IPS-NIHi11 (cell line): ENCODE results near the gene DPH6.
"Not testable (repeated sequence)": the region's sequence is repeated elsewhere in the genome, so short reads cannot be mapped to it uniquely, and the experiment has no call there.

ENCODE experiments used
- DNase-seq: peaks from one replicate; pipeline ENCODE4 v3.0.0; 2012; ENCODE audit warnings: mixed read lengths, low spot score

DPH6 gene

DNA sequence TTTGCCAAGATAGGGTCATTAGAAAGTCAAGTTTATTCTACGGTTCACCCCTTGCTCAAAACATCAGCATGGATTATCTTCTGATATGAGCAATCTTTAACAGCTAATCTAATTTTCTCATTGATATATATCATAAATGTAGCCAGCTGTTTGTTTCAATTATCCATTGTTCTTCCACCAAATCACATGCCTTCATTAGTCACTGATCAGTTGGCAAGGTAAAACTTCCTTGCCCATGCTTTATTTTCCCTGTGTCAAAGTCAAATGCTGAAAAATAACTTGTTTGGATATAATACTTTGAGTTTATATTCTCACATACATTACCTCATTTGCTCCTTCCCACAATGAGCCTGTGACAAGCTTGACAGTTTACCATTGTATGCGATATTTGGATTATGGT, 60.6 kb downstream of the DPH6 start:
- no peak for DNase-seq

DNA sequence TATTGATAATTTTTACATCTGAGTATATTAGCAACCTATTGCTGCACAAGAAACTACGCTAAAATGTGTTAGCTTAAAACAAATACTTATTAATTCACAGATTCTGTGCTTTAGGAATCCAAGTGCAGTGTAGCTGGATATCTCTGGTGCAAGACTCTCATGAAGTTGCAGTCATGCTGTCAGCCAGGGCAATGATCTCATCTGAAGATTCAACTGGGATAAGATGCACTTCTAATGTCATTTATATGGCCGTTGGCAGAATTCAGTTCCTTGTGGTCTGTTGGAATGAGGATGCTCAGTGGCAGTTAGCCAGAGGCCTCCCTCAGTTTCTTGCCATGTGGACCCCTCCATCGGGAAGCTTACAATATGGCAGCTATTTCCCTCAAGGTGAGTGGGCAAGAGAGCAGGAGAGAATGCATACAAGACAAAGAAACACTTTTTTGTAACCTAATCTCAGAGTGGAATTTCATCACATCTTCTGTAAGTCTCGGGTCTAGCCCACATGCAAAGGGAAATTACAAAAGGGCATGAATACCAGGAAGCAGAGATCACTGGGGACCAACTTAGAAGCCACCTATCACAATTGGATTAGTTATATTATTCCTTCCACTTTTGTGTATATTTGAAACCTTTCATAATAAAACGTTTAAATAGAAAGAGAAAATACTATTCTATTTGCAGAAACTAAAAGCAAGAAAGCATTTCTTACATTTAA, 61.6 kb downstream of the DPH6 start:
- DNase-seq: no peak

DNA sequence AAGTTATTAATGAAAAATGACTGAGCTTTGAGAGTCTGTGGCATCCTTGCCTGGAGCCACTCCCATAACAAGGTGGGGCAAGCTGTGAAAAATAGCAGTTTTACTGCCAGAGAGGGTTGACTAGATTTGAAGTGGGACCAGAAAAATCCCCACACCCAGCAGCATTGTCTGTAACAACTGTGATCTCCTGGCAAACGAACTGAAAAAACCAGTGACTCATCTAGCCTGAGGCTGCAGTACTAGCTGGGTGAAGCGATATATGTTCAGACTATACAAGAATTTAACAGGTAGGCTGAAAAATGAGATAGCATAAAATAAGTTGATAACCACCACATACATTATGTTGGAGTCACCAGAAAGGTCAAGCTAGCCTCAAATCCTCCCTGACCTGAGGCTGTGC, 64.0 kb downstream of the DPH6 start:
- peak; percentile 19 for DNase-seq

- no peak for DNase-seq
Observed at GRCh38 chr15:35481064-35481463, 64.9 kb downstream of the DPH6 start.

DNA sequence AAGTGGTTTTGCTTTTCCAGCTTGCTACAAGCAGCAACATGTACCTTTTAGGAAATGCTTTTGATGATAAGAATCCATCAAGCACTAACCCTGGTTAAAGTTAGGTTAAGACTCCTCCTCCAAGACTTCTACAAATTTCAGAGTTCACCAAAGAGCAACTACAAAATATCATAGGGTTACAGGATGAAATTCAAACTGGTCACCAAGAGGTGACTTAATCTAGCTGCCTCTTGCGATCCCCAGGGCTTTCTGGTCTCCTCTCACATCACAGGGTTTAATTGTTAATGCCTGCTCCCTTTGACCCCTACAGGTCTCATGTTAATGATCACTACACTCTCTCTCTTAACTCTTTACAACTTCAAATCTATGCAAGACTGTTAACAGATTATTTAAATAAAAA, 66.5 kb downstream of the DPH6 start:
- DNase-seq: peak; percentile 18

DNA sequence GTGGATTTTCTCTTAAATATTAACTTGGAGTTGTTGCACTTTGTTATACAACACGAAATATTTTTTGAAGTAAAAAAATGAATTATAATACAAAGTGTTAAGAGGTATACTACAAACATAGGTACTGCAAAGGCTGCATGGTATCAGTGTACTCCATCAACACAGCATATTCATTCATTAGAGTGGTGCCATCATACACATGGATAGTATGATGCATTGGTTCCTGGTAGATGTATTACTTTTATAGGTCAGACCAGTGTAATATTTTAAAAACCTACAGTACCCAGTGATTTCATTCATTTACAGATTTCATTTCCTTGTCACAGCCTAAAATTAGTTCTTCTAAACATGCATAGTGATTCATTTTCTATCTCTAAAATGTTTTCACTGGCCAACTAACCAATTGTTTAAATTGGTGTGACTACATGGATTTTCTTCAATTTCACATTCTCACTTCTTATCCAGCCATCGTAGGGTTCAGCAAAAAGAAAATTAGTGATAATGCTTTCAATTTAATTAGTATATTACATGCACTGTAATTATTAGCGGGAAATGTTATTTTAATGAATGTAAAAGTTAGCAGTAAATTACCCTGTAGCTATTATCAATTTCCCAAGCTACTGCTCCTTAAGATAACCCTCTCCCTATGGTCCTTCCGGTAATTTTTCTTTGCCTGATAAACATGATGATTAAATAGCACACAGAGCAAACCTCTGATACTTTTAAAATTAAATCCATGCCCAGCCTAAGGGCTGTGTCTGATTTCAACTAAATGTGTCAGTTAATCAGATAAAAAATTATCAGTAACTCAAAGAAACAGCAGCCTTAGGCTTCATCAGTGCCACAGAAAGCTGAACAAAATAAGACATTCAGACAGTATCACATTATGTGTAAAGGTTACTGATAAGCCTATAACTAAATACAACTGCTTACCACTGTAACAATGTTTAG, 68.4 kb downstream of the DPH6 start:
- DNase-seq: no peak

DNA sequence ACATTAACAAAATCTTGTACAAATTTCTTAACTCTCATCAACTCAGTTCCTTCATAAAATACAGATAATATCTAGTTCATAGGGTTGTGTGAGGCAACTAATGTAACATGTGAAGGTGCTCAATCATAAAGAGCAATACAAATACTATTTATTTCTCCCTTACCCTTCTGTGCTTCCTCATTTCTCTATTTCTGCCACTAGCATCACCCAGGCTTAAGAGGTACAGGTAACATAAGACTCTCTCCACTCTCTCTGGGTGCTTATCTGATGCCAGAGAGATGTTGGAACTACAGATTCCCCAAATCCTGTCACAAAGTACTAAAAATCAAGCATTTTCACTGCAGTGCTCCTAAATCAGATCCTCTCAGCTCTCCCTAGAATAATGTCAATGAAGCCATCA, 74.9 kb downstream of the DPH6 start:
- DNase-seq: no peak

DNA sequence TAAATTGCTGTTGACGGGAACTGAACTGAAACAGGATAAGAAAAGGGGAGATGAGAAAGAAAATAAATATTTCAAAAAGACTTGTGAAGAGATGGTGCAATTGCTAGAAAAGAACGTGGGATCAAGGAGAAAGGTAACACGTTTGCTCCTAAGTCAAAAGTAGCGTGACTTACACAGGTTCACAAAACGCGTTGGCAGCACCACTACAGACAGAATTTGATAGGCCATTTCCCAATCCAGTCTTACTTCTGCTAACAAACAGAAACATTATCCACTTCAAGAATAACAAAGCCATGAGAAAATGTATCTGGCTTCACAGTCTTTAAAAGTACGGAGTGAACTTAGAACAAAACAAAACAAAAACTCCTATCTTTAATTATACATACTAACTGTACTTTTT, 75.5 kb downstream of the DPH6 start:
- no peak for DNase-seq

DNA sequence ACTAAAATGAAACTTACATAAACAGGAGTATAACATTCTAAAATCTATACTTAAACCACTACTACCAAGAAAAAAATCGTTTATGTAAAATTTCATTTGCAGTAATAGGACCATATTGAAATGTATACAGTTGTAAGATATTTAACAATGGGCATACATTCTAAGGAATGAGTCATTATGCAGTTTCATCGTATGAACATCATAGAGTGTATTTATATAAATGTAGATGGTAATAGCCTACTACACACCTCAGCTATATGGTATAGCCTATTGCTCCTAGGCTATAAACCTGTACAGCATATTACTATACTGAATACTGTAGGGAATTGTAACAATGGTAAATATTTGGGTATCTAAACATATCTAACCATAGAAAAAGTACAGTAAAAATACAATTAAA, 79.5 kb downstream of the DPH6 start:
- no peak for DNase-seq

DNA sequence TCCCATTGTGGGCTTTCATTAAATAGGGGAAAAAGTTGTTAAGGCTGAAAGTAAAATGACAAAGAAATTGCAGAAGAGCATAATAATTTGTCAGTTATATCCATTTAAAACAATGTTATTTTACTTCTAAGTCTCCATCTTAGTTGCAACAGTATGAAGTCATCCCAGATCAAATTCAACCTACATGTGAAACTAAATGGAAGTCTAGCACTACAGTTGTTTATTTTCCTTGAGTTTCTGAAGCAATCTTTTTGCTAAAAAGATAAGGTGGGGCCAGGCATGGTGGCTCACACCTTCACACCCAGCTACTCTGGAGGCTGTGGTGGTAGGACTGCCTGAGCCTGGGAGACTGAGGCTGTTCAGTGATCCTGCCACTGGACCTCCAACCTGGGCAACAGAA, 80.2 kb downstream of the DPH6 start:
- DNase-seq: no peak

DNA sequence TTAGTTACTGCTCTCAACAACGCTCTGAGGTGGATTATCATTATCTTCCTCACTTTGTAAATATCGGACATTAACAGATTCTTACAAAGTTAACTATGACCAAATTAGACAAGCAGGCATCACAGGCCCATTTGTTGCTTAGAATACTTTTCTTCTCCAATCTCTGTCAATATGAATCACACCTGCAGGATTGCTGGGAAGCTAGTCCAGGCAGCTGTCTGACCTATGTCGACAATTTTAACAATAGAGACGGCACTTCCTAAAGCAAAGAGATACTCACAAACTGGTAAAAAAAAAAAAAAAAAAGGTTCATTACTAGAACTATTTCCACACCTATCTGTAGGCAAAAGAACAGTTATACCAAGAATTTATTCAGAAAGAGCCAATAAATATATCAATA, 85.3 kb downstream of the DPH6 start:
- no peak for DNase-seq

GRCh38 chr15:35458176-35458856, 87.6 kb downstream of the DPH6 start:
- DNase-seq: no peak

DNA sequence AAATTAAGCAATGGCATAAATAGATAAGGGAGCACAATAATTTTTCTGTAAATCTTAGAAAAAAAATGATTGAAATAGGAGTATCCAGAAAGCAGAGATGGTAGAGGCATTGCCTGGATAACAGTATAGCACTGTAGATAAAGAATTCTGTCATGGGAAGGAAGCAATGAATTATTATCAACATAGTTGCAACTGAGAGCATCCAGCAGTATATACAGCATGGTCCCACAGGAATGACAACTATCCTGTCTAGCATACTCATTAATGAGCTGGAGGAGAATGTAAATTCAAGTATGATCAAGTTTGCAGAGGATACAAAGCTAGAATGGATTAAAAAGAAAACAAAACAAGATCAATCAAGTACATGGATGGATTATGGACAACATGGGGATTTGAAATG, 90.8 kb downstream of the DPH6 start:
- no peak for DNase-seq

GRCh38 chr15:35450492-35450891, 95.5 kb downstream of the DPH6 start:
- no peak for DNase-seq

DNA sequence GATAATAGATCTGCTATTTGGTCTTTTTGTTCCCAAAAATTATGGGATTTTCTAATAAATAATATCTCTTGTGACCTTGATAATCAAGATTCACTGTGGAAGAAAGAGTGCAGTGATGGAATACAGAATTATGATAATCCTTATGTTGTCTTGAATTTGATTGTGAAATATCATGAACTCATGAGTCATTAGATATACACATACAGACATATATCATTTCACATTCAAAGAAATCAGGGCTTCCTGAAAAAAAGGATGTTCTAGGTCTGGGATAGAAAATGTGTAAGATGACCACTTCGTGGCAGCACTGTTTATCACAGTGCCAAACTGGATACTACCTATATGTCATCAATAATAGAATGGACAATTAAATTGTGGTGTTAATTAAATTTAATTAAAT, 97.7 kb downstream of the DPH6 start:
- DNase-seq: no peak

- DNase-seq: no peak
Observed at GRCh38 chr15:35445891-35446290, 100.1 kb downstream of the DPH6 start.

DNA sequence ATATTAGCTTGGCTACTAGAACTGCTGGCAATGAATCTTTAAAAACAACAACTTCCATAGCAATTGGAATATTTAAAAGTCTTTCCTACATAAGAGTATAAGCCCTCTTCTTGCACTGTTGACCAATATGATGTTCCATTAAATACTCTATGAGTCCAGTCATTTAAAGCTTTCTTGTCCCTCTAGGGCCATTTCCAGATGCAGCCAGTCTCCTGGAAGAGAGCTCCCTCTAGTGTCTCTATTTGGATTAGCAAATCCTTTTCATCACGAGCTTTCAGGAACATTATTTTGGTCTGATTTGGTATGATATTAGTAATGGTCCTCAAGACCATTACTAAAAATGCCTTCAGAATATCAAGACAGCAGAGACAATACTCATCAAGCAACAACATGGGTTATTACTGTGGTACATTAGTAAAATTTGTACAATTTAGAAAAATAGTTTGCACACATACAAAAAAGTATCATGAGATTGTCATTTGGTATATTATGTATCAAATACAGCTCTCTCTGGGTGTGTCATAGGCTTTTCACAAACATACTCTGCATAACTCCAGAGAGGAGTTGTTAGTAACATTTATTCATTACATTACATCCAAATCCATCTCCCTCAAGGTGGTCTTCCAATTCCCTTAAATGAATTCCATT, 101.3 kb downstream of the DPH6 start:
- DNase-seq: peak; percentile 39

DNA sequence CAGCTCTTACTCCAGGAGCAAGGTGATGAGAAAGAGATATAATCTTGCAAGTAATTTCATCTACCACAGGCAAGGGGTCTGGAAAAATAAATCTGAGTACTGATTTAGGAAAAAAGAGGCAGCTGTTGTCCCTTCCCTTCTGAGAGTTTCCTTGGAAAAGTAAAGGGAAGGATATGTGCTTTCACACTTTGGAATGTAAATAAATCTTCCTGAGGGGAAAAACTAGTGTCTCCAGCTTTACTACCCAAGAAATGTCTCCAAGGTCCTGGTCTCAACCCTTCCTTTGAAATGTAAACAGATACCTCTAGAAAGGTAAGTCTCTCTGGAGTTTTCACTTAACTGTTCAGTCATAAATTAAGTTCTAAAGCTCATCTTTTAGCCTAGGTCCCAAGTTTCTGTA, 102.6 kb downstream of the DPH6 start:
- no peak for DNase-seq

- DNase-seq: no peak
Observed at GRCh38 chr15:35442742-35443141, 103.2 kb downstream of the DPH6 start.

DNA sequence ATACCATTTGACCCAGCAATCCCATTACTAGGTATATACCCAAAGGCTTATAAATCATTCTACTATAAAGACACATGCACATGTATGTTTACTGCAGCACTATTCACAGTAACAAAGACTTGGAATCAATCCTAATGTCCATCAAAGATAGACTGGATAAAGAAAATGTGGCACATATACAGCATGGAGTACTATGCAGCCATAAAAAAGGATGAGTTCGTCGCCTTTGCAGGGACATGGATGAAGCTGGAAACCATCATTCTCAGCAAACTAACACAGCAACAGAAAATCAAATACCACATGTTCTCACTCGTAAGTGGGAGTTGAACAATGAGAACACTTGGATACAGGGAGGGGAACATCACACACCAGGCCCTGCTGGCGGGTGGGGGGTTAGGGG, 104.7 kb downstream of the DPH6 start:
- DNase-seq: not testable (repeated sequence)

GRCh38 chr15:35440265-35440664, 105.7 kb downstream of the DPH6 start:
- no peak for DNase-seq

- DNase-seq: no peak
Observed at GRCh38 chr15:35439291-35439690, 106.7 kb downstream of the DPH6 start.
